ENCODE measurements around the gene BTF3.

Gene BTF3

DNA sequence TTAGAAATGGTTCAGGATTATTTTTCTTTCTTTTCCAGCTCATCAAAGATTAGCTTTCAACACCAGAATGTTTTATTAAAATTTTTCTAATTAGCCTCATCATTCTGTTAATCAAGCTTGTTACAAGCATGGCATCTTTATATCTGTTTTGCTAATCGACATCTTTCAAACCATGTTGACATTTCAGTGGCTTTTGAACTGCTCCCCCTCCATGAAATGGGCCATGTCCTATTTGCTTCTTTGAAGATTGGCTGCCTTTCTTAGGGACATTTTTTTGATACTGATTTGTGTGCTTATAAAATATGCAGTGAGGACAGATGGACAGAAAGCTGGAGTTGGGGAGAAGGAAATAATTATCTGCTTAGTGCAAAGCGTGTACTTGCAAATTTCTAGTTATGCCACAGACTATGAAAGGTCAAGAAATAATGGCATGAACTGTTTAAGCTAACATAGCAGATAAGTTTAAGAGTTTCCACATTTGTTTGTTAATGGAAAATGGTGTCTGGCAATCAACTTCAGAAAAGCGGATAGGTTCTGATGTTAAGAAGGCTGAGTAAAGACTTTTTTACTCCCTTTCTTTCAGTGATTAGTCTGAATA is 27.5 kb downstream of the BTF3 start:
- no peak for DNase-seq (ENCODE audit: low read depth)

DNA sequence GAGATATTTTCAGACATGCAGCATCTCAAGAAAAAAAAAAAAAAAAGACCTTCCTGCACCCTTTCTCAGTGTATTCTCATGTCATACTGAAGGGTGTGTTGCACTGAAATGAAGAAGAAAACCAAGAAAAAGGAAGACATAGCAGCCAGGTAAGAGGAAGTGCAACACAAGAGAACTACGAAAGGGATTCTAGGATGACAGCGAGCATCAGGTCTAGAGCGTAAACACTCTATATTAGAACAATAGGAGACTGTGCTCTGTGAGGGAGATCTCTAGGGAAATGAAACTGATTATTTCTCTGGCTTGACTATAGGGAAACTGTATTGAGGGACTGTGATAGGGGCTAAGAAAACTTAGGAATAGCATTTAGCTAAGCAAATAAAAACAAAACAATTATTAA is 30.0 kb downstream of the BTF3 start:
- DNase-seq (ENCODE audit: low read depth), result no peak

DNA sequence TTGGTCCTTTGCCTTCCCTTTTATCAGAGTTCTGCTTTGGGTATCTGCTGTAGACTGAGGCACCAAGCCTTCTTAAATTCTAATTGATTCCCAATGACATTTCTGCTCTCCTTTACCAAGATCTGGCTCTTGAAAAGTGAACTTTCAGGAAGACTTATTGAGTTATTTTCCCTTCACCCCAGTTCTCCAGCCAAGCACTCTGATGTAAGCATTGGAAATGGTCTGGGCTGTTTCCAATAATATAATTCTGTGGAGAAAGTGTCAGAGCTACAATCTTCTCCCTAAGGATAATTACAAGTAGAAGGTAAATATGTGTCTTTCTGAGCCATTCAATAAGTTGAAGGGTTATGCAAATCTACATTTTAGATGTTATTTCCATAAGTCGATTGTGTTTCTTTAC is 30.8 kb downstream of the BTF3 start:
- DNase-seq (ENCODE audit: low read depth), result no peak

DNA sequence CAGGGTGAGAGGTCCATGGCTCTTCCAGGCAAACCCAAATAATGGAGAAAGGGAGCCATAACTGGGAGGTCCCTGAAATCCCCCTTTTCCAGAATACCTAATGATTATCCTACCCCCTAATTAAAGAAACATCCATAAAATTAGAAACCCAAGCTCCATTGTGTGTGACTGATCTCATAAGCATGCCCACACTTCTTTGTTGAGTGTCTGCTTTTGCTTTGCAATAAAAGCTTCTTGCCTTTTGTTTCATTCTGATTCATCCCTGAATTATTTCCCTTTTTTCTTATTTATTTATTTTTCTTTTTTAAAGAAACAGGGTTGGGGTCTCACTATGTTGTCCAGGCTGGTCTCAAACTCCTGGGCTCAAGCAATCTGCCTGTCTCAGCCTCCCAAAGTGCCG is 33.1 kb downstream of the BTF3 start:
- DNase-seq (ENCODE audit: low read depth), result no peak

DNA sequence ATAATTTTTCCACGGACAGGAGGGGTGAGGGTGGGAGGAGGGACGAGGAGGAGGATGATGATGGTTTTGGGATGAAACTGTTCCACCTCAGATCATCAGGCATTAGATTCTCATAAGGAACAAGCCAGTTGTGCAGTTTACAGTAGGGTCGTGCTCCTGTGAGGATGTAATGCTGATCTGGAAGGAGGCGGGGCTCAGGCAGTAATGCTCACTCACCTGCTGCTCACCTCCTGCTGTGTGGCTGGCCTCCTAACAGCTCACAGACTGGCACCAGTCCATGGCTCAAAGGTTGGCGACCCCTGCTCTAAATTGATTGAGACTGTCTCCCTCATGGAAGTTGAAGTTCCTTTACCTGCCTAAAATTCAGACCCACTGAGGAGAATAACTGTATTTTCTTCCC is 34.0 kb downstream of the BTF3 start:
- no peak for DNase-seq (ENCODE audit: low read depth)

DNA sequence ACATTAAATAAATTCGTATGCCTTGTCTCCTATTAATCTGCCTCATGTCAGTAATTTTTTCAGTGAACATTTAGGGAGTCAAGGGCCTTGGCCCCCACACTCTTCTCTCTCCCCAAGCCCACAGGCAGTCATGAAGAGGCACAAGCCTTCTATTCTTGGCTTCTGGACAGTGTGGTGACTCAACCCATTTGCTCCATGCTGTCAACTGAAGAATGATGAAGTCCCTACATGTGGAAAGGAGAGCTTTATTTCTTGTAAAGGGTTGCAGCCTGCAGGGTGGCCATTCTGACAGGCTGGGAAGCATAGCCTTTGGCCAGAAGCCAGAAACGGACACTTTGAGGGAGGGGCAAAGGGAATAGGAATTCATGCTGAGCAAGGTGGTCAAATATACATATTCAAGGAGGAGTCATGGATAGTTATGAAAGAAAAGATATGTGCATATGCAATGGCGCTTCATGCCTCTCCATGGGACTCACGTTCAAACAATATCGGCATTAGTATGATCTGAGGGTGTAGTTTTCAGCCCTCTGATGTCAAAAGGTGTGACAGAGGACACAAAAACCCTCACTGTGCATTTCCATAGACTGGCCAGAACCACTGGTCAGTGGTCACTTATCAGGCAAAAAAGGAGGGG is 35.9 kb downstream of the BTF3 start:
- no peak for DNase-seq (ENCODE audit: low read depth)

DNA sequence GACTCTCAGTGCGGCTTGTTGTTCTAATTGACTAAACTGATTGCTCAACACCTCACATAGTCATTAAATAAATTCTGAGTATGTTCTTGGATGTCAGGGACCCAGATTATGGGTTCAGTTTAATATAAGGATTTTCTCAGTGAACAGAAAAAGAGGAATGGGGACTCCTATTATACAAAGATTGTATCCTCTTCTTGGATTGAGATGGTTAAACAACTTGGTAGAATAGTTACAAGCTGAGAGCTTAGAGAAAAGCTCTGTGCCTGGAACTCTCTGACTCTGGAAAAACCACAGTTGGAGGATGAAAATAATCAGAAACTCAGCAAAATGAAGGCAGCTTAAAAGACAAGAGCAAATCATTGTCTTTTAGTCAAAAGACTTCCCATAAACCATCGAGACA is 36.7 kb downstream of the BTF3 start:
- no peak for DNase-seq (ENCODE audit: low read depth)

DNA sequence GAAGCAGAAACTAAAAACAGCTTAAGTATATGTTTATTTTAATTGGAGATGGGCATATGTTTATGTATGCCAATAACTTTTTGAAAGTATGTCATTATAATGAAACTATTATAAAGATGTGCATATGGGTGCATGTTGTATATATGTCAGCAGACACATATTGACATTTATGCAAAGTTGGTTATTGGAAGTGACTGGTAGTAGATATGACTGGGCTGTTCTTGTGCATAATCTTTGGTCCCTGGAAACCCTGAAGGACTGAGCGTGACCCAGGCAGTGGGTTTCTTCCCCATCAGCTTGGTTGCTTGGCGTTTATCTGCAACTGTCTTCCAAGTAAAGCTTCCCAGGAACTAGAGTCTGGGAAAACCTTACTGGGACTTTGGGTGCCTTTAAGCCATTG is 41.5 kb downstream of the BTF3 start:
- no peak for DNase-seq (ENCODE audit: low read depth)

DNA sequence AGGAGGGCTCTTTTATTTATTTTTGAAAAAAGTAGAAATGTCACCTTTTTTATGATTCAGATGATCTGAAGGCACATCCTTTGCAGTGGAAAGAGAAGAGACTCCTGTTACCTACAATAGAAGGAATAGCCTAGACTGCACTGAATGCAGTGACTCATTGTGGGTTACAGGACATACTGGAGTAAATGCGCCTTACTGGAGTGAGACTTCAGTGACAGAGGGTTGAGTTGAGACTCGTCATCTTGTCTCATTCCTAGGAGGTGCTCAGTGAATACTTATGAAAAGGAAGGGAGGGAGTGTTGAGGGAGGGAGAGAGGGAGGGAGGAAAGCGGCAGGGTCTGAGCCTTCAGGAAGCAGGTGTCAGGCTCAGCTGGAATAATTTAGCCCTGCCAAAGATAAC is 42.0 kb downstream of the BTF3 start:
- no peak for DNase-seq (ENCODE audit: low read depth)

DNA sequence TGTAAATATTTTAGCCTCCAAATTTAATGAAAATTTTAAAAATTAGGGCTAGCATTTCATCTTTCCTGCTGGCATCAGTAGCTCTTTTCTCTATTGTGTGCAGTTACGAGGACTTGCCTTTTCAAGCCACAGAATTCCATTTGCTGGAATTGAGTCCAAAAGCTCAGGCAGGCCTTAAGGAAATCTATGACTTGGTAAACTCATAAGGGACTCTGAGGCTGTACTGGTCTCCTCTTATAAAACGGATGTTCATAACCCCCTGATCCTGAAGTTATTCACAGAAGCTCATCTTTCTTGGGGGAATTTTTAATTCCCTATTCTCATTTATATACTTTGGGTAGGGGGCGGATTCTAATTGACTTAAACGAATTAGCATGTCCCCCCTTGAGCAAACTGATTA is 43.8 kb downstream of the BTF3 start:
- no peak for DNase-seq (ENCODE audit: low read depth)

DNA sequence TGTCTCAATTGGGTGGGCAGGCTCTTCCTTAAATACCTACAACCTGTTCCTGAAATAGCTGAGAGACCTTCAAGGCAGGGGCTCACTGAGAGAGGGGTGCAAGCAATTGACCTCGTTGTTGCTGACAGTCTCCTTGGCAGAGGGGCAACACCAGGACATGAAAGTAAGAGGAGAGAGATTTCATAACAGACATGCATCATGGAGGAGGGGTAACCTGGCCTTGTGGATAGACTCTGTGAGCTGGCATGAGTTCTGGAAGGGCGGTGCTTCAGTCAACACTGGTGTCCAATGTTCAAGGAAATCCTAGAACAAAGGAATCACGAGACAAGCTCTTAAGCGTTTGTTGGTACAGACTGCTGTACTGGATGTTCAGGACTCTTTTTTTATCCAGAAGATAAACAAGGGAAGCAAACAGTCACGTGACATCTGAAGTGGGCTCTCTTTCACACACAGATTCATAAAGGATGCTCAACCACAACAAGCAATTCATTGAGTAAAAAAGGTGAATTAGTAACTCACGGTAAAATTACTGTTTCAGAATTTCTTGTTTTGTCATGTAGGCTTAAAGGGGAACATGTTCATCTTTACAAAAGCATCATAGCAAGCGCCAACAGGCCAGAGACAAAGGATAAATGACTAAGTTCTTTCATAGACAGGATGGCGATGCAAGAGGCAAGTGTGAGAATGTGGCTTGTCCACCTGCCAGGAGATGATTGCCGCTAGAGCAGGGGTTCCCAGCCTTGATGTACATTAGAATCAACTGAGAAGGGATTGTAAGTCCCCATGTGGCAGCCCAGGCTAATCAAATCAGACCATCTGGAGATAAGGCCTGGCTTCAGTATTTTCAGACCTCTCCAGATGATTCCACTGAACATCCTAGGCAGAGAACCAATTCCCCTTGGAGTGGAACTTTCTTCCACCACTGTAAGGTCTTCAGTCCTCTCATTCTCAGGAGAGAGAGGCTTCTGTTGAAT is 46.5 kb downstream of the BTF3 start:
- DNase-seq (ENCODE audit: low read depth), result no peak

DNA sequence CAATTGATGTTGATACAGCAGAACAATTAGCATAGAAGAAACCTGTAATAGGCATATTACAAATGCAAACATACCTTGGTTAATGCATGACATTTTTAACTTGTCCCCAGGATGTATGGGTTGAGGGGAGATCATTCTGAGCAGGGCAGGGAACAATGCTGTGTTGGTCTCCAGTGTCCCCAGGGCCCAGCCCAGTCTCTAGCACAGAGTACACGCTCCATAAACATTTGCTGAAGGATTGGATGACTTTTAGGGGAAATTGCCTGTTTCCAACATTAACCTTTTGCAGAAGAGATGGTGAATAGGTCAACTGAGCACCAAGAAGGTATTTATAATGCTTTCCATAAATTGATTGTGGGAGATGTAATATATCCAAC is 47.1 kb downstream of the BTF3 start:
- no peak for DNase-seq (ENCODE audit: low read depth)

DNA sequence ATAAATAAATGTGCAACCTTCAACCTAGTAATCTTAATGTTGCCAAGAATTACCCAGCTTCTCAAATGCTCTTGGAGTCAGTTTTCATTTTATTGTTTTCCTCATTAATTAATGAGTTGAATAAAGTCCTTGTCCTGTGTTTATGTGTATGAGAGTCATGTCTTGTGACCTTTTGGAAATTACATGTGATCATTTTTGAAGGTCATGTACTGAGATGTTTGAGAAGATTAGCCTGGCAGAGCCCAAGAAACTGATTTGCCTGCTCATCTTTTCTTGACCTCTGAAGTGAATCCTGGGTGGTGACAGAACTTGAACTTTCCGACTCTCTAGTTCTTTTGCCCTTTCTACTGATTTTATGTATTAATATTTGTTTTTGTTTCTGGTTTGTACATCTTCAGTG is 51.8 kb downstream of the BTF3 start:
- no peak for DNase-seq (ENCODE audit: low read depth)

DNA sequence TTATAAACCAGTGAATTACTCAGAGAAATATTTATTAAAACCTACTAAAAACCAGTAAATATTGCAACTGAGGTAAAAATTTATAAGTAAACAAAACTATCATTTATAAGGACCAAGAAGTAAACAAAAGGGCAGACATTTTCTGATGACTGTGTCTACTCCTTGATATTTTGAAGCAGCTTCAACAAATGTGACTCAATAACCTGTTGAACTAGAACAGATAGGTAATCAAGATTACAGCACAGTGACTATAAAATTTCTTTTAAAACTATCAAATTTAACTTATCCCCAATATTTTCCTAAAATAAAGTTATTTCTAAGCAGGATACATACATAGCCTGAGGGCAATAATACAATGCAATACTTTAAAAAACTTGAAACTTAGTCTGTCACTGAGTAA is 54.4 kb downstream of the BTF3 start:
- no peak for DNase-seq (ENCODE audit: low read depth)
